ENCODE results near the gene SIRT2.

The SIRT2 gene

GRCh38 chr19:38915329-38916321, 16.2 kb upstream of the SIRT2 start:
- DNase-seq (ENCODE audit: low spot score), result no peak
- in situ Hi-C loops (cut with MboI; ENCODE audit: low sequenced_read_pairs, unreplicated experiment), result no loop called here
- no peak for TF ChIP-seq CTCF (IDR thresholded peaks at IDR 0.05; ENCODE audit: borderline replicate concordance, control extremely low read depth, extremely low read depth, insufficient read depth, missing control alignments)

- TF ChIP-seq CTCF (IDR thresholded peaks at IDR 0.05; ENCODE audit: borderline replicate concordance, control extremely low read depth, extremely low read depth, insufficient read depth, missing control alignments), result no peak
- no peak for DNase-seq (ENCODE audit: low spot score)
- in situ Hi-C loops (cut with MboI; ENCODE audit: low sequenced_read_pairs, unreplicated experiment), result no loop called here
Observed at GRCh38 chr19:38913958-38914357, 14.5 kb upstream of the SIRT2 start.

GRCh38 chr19:38912600-38913514, 13.4 kb upstream of the SIRT2 start:
- no peak for DNase-seq (ENCODE audit: low spot score)
- no peak for TF ChIP-seq CTCF (IDR thresholded peaks at IDR 0.05; ENCODE audit: borderline replicate concordance, control extremely low read depth, extremely low read depth, insufficient read depth, missing control alignments)
- in situ Hi-C loops (cut with MboI; ENCODE audit: low sequenced_read_pairs, unreplicated experiment), result no loop called here

- in situ Hi-C loops (cut with MboI; ENCODE audit: low sequenced_read_pairs, unreplicated experiment), result no loop called here
- no peak for TF ChIP-seq CTCF (IDR thresholded peaks at IDR 0.05; ENCODE audit: borderline replicate concordance, control extremely low read depth, extremely low read depth, insufficient read depth, missing control alignments)
- DNase-seq (ENCODE audit: low spot score), result no peak
Observed at GRCh38 chr19:38911388-38912001, 12.1 kb upstream of the SIRT2 start.

- DNase-seq (ENCODE audit: low spot score), result no peak
- in situ Hi-C loops (cut with MboI; ENCODE audit: low sequenced_read_pairs, unreplicated experiment), result no loop called here
- no peak for TF ChIP-seq CTCF (IDR thresholded peaks at IDR 0.05; ENCODE audit: borderline replicate concordance, control extremely low read depth, extremely low read depth, insufficient read depth, missing control alignments)
Observed at GRCh38 chr19:38910488-38910887, 11.1 kb upstream of the SIRT2 start.

GRCh38 chr19:38908911-38909310, 9.5 kb upstream of the SIRT2 start:
- DNase-seq (ENCODE audit: low spot score), result no peak
- in situ Hi-C loops (cut with MboI; ENCODE audit: low sequenced_read_pairs, unreplicated experiment), result no loop called here
- no peak for TF ChIP-seq CTCF (IDR thresholded peaks at IDR 0.05; ENCODE audit: borderline replicate concordance, control extremely low read depth, extremely low read depth, insufficient read depth, missing control alignments)

Measured in GM13976 (cell line).